H9 (cell line): ENCODE measurements around the gene BFSP2. TPM values are rescaled to one million over a fixed set of nuclear protein-coding genes. Genes with fewer than 3 reads are reported as not detected.
"Not testable (repeated sequence)": the region's sequence is repeated elsewhere in the genome, so short reads cannot be mapped to it uniquely, and the experiment has no call there.

Source experiments
- DNase-seq: peaks from one replicate; pipeline ENCODE4 v3.0.0-alpha.2; 2017
- H2AFZ ChIP-seq: one replicate; pipeline ENCODE4 v1.6.1; 2013; ENCODE audit warnings: mild to moderate bottlenecking, low read length, control low read depth, moderate library complexity
- H2AK5ac ChIP-seq: 2 replicates; pipeline ENCODE4 v1.6.1; 2013; ENCODE audit warnings: low read length, control low read depth, mixed read lengths; ENCODE audit not compliant: insufficient read length
- H2BK120ac ChIP-seq: one replicate; pipeline ENCODE4 v1.6.1; 2013; ENCODE audit warnings: low read depth, mild to moderate bottlenecking, low read length, control low read depth, inconsistent platforms; ENCODE audit not compliant: poor library complexity, severe bottlenecking
- H2BK12ac ChIP-seq: 2 replicates; pipeline ENCODE4 v1.6.1; 2013; ENCODE audit warnings: low read length, control low read depth, mixed read lengths, low read depth; ENCODE audit not compliant: insufficient read length
- H2BK15ac ChIP-seq: 2 replicates; pipeline ENCODE4 v1.6.1; 2013; ENCODE audit warnings: low read depth, low read length, control low read depth
- H2BK20ac ChIP-seq: one replicate; pipeline ENCODE4 v1.6.1; 2013; ENCODE audit warnings: low read depth, mild to moderate bottlenecking, low read length, control low read depth, inconsistent platforms; ENCODE audit not compliant: poor library complexity, severe bottlenecking
- H2BK5ac ChIP-seq: 2 replicates; pipeline ENCODE4 v1.6.1; 2013; ENCODE audit warnings: low read length, control low read depth, mixed read lengths; ENCODE audit not compliant: insufficient read length
- H3K14ac ChIP-seq: 2 replicates; pipeline ENCODE4 v1.6.1; 2013; ENCODE audit warnings: low read length, control low read depth; ENCODE audit not compliant: insufficient read depth
- H3K18ac ChIP-seq: 2 replicates; pipeline ENCODE4 v1.6.1; 2013; ENCODE audit warnings: low read depth, mild to moderate bottlenecking, mixed read lengths, low read length, control low read depth; ENCODE audit not compliant: insufficient read length
- H3K23ac ChIP-seq: 2 replicates; pipeline ENCODE4 v1.6.1; 2013; ENCODE audit warnings: low read length, control low read depth, mixed read lengths, low read depth; ENCODE audit not compliant: insufficient read length
- H3K23me2 ChIP-seq: 2 replicates; pipeline ENCODE4 v1.6.1; 2013; ENCODE audit warnings: low read depth, mild to moderate bottlenecking, mixed read lengths, low read length, control low read depth; ENCODE audit not compliant: insufficient read length, poor library complexity, severe bottlenecking
- H3K27ac ChIP-seq: 2 replicates; pipeline ENCODE4 v1.5.1; 2013; ENCODE audit warnings: low read length, control low read depth, mixed read lengths, low read depth; ENCODE audit not compliant: insufficient read length
- H3K27me3 ChIP-seq: 2 replicates; pipeline ENCODE4 v1.6.1; 2013; ENCODE audit warnings: low read length, control low read depth, inconsistent platforms; ENCODE audit not compliant: insufficient read depth
- H3K4ac ChIP-seq: 2 replicates; pipeline ENCODE4 v1.6.1; 2013; ENCODE audit warnings: low read depth, mild to moderate bottlenecking, control low read depth, inconsistent platforms, low read length, moderate library complexity
- H3K4me1 ChIP-seq: 2 replicates; pipeline ENCODE4 v1.6.1; 2013; ENCODE audit warnings: low read length, control low read depth, inconsistent platforms; ENCODE audit not compliant: insufficient read depth
- H3K4me2 ChIP-seq: 2 replicates; pipeline ENCODE4 v1.6.1; 2013; ENCODE audit warnings: low read length, control low read depth, mixed read lengths; ENCODE audit not compliant: insufficient read length, insufficient read depth
- H3K56ac ChIP-seq: 2 replicates; pipeline ENCODE4 v1.6.1; 2013; ENCODE audit warnings: low read depth, mild to moderate bottlenecking, mixed read lengths, low read length, control low read depth; ENCODE audit not compliant: insufficient read length
- H3K79me1 ChIP-seq: 2 replicates; pipeline ENCODE4 v1.6.1; 2013; ENCODE audit warnings: low read depth, mild to moderate bottlenecking, moderate library complexity, low read length, control low read depth, inconsistent platforms; ENCODE audit not compliant: insufficient read depth, poor library complexity, severe bottlenecking
- H3K79me2 ChIP-seq: 2 replicates; pipeline ENCODE4 v1.6.1; 2013; ENCODE audit warnings: low read length, control low read depth, inconsistent platforms; ENCODE audit not compliant: insufficient read depth
- H3K9ac ChIP-seq: 2 replicates; pipeline ENCODE4 v1.6.1; 2013; ENCODE audit warnings: low read length, control low read depth, mixed read lengths; ENCODE audit not compliant: insufficient read length; ENCODE audit errors: extremely low read depth
- H3K9me3 ChIP-seq: one replicate; pipeline ENCODE4 v1.6.1; 2013; ENCODE audit warnings: low read depth, low read length, inconsistent platforms; ENCODE audit not compliant: control insufficient read depth
- H3T11ph ChIP-seq: one replicate; pipeline ENCODE4 v1.6.1; 2013; ENCODE audit warnings: mild to moderate bottlenecking, low read length, control low read depth, inconsistent platforms
- H4K20me1 ChIP-seq: one replicate; pipeline ENCODE4 v1.6.1; 2013; ENCODE audit not compliant: control insufficient read depth, insufficient read length, insufficient read depth
- H4K5ac ChIP-seq: 2 replicates; pipeline ENCODE4 v1.6.1; 2013; ENCODE audit warnings: low read depth, mild to moderate bottlenecking, mixed read lengths, low read length, control low read depth; ENCODE audit not compliant: insufficient read length
- H4K8ac ChIP-seq: replicated peaks from 2 replicates; pipeline ENCODE4 v1.6.1; 2013; ENCODE audit warnings: low read length, control low read depth, mixed read lengths, low read depth; ENCODE audit not compliant: insufficient read length
- H4K91ac ChIP-seq: 2 replicates; pipeline ENCODE4 v1.6.1; 2013; ENCODE audit warnings: low read depth, mild to moderate bottlenecking, moderate library complexity, mixed read lengths, low read length, control low read depth; ENCODE audit not compliant: insufficient read length
- H3K27ac Mint-ChIP-seq, 3 experiments: 2 replicates in 2 of 3; 3 replicates in 1 of 3; pipeline ENCODE4 v1.8.0; 2020 to 2021; ENCODE audit warnings: mixed read lengths in 3 of 3, mild to moderate bottlenecking in 1 of 3, moderate library complexity in 1 of 3
- H3K27me3 Mint-ChIP-seq: 2 replicates; pipeline ENCODE4 v1.8.0; 2021; ENCODE audit warnings: low read depth, mild to moderate bottlenecking, moderate library complexity, mixed read lengths
- H3K36me3 Mint-ChIP-seq, 3 experiments: 2 replicates in 2 of 3; 3 replicates in 1 of 3; pipeline ENCODE4 v1.8.0; 2020 to 2021; ENCODE audit warnings: low read depth in 3 of 3, mixed read lengths in 3 of 3; ENCODE audit not compliant: insufficient read depth in 1 of 3
- H3K4me1 Mint-ChIP-seq, 2 experiments: 2 replicates each; pipeline ENCODE4 v1.8.0; 2020; ENCODE audit warnings: mixed read lengths in 2 of 2
- H3K4me3 Mint-ChIP-seq, 2 experiments: 2 replicates in 1 of 2; 3 replicates in 1 of 2; pipeline ENCODE4 v1.8.0; 2020 to 2021; ENCODE audit warnings: mild to moderate bottlenecking in 2 of 2, mixed read lengths in 2 of 2, moderate library complexity in 1 of 2
- H3K9me3 Mint-ChIP-seq, 2 experiments: 2 replicates in 1 of 2; 3 replicates in 1 of 2; pipeline ENCODE4 v1.8.0; 2020; ENCODE audit warnings: mild to moderate bottlenecking in 2 of 2, mixed read lengths in 2 of 2, moderate library complexity in 1 of 2
- CTCF ChIP-seq: fragments of 200-600 bp; sonication (generic); conservative IDR thresholded peaks from 3 replicates; pipeline ENCODE4 v1.8.0; 2021; ENCODE audit warnings: antibody characterized with exemption, mild to moderate bottlenecking
- WGBS: extraction: QIAGEN DNeasy Blood & Tissue Kit; methylation state at CpG from one replicate; pipeline ENCODE4 v1.1.7; 2013; ENCODE audit warnings: missing lambda C conversion rate, low lambda C conversion rate, mixed read lengths; ENCODE audit not compliant: insufficient read length; ENCODE audit errors: extremely low coverage; 5-methylcytosine and 5-hydroxymethylcytosine counted together
- total RNA-seq: library from RNA; stranded (reverse); gene quantifications from 2 replicates; pipeline ENCODE4 v1.2.1, GENCODE V29; 2021

The BFSP2 gene
- total RNA-seq, 1 experiment from 2014 or later = not detected

- Histone ChIP-seq H4K8ac (no peak overlapping the region), H2BK5ac (no peak overlapping the region), H2BK12ac (no peak overlapping the region), H3K4me1 (no peaks in the 10 kb centered on the region; the same call in 1 of the 2 replicates), H4K20me1 (no peaks in the 10 kb centered on the region), H3K4me2 (no peak overlapping the region), H3K56ac (no peak overlapping the region), H3K18ac (no peak overlapping the region), H3K9me3 (peaks cover under 1% of the 10 kb centered on the region), H2BK15ac (no peak overlapping the region), H3K9ac (no peak overlapping the region), H4K91ac (no peak overlapping the region), H4K5ac (no peak overlapping the region), H3K23me2 (no peaks in the 10 kb centered on the region), H3K23ac (no peak overlapping the region), H3K79me1 (no peaks in the 10 kb centered on the region), H2AK5ac (no peak overlapping the region), H2BK20ac (no peak overlapping the region), H2AFZ (no peak overlapping the region), H3T11ph (no peak overlapping the region), H3K79me2 (no peaks in the 10 kb centered on the region), H3K27ac (no peak overlapping the region), H3K4ac (no peak overlapping the region), H3K14ac (no peak overlapping the region), H2BK120ac (no peak overlapping the region), H3K27me3 (no peaks in the 10 kb centered on the region)
- H3K9me3 Mint-ChIP-seq = peaks cover under 1% of the 10 kb centered on the region in 2 experiments; a peak in 4 of 5 replicates
- no CpG with 5 or more reads among the region's 6 CpGs for WGBS
- H3K36me3 Mint-ChIP-seq = peaks cover 0 to 3% (median 1%) of the 10 kb centered on the region in 3 experiments; a peak in 4 of 7 replicates
- H3K4me3 Mint-ChIP-seq = no peak overlapping the region
- H3K27ac Mint-ChIP-seq = 0 out of 7 replicates have a peak overlapping the region, but pooled peaks of 1 of the 3 experiments have one; percentile 40
- peak; percentile 80 for DNase-seq
- peaks cover 29 to 31% of the 10 kb centered on the region in 2 experiments for H3K4me1 Mint-ChIP-seq
- H3K27me3 Mint-ChIP-seq = 0 out of 2 replicates have a peak, but pooled peaks cover 2% of the 10 kb centered on the region
- peak; percentile 70 for TF ChIP-seq CTCF
Measured at GRCh38 chr3:133494469-133494868, 94.6 kb downstream of the BFSP2 start.

GRCh38 chr3:133502542-133502941 is 102.7 kb downstream of the BFSP2 start:
- not testable (repeated sequence) for H3T11ph ChIP-seq, H3K4ac ChIP-seq, H3K4me3 Mint-ChIP-seq, H3K4me1 ChIP-seq, H4K8ac ChIP-seq, H4K91ac ChIP-seq, H3K9me3 ChIP-seq, H4K5ac ChIP-seq, H3K27ac ChIP-seq, H3K9me3 Mint-ChIP-seq, H2BK5ac ChIP-seq, H3K27ac Mint-ChIP-seq, H2AFZ ChIP-seq, H3K23me2 ChIP-seq, H2AK5ac ChIP-seq, H2BK12ac ChIP-seq, H2BK20ac ChIP-seq, H3K4me1 Mint-ChIP-seq, H3K36me3 Mint-ChIP-seq, H3K9ac ChIP-seq, H3K14ac ChIP-seq, H3K79me2 ChIP-seq, H3K18ac ChIP-seq, H3K79me1 ChIP-seq, H4K20me1 ChIP-seq, H3K4me2 ChIP-seq, H2BK15ac ChIP-seq, H3K27me3 ChIP-seq, H3K27me3 Mint-ChIP-seq, DNase-seq, H3K56ac ChIP-seq, H2BK120ac ChIP-seq, H3K23ac ChIP-seq
- WGBS = no CpG with 5 or more reads among the region's 2 CpGs
